IPS-20b (cell line): ENCODE results near the gene PHACTR2.

Source experiments
- H3K27ac ChIP-seq: one replicate; pipeline ENCODE4 v1.5.1; 2013; ENCODE audit warnings: low read length
- H3K27me3 ChIP-seq: 2 replicates; pipeline ENCODE4 v1.6.1; 2013; ENCODE audit warnings: mild to moderate bottlenecking, low read length, inconsistent platforms; ENCODE audit not compliant: insufficient read depth
- H3K36me3 ChIP-seq: 2 replicates; pipeline ENCODE4 v1.6.1; 2013; ENCODE audit warnings: low read depth, mild to moderate bottlenecking, inconsistent platforms, low read length, moderate library complexity; ENCODE audit not compliant: insufficient read depth
- H3K4me1 ChIP-seq: 2 replicates; pipeline ENCODE4 v1.6.1; 2013; ENCODE audit warnings: mild to moderate bottlenecking, control low read depth, inconsistent platforms, low read length, moderate library complexity; ENCODE audit not compliant: insufficient read depth
- H3K4me3 ChIP-seq: 2 replicates; pipeline ENCODE4 v1.5.1; 2013; ENCODE audit warnings: mild to moderate bottlenecking, low read length, inconsistent platforms
- H3K9ac ChIP-seq: 2 replicates; pipeline ENCODE4 v1.6.1; 2013; ENCODE audit warnings: low read depth, mild to moderate bottlenecking, inconsistent platforms, low read length, moderate library complexity
- H3K9me3 ChIP-seq: 2 replicates; pipeline ENCODE4 v1.6.1; 2013; ENCODE audit warnings: mild to moderate bottlenecking, low read depth, low read length, inconsistent platforms; ENCODE audit not compliant: insufficient read depth

The PHACTR2 gene

GRCh38 chr6:143745166-143746133 is 67.7 kb downstream of the PHACTR2 start:
- H3K4me3 ChIP-seq: peak overlapping the region; percentile 3; the same call in 1 of the 2 replicates
- no peaks in the 10 kb centered on the region for H3K27me3 ChIP-seq
- peak overlapping the region; percentile 87 for H3K27ac ChIP-seq
- peaks cover 70% of the 10 kb centered on the region for H3K4me1 ChIP-seq
- no peaks in the 10 kb centered on the region for H3K36me3 ChIP-seq
- H3K9ac ChIP-seq: peak overlapping the region; percentile 45; the same call in 1 of the 2 replicates
- no peaks in the 10 kb centered on the region for H3K9me3 ChIP-seq

DNA sequence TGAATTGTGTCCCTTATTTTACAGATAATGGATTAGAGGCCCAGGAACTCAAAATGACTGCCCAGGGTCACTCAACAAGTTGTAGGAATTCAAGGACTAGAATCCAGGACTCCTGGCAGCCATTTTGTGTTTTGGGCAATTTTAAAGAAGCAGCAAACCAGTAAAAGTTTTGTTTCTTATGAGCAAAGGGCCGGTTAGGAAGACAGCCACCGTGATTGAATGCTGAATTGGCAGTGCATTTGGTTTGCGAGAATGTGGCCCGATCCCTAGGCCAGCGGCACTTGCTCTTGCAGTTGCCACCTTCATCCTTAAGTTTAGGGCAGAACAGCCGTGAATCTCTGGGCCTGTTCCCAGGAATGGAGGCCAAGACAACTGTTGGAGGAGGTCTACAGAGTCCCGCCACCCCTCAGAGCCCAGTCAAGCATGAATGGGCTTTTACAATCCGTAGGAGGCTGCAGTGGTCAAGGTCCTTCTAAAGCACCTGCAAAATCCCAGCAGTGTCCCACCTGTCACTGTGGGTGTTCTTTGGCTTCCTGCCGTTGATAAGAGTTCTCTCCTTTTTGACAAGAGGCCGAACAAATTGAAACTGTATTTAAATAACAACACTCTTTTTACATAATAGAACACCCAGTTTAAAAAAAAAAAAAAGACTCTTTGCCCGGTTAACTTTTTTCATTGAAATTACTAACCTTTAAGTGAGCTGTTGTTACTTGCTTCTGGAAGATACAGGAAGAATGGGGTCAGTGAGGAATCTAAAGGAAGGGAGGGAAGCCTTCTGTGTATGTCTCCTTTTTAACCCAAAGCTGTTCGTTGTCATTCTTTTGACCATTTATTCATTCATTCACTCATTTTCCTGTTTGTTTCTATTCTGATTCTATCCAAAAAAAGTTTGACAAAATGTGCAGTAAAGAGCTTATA is 68.7 kb downstream of the PHACTR2 start:
- no peaks in the 10 kb centered on the region for H3K36me3 ChIP-seq
- H3K9ac ChIP-seq: peak overlapping the region; percentile 49; the same call in 1 of the 2 replicates
- H3K4me3 ChIP-seq: peak overlapping the region; percentile 38
- no peaks in the 10 kb centered on the region for H3K27me3 ChIP-seq
- peak overlapping the region; percentile 87 for H3K27ac ChIP-seq
- peaks cover 80% of the 10 kb centered on the region for H3K4me1 ChIP-seq
- no peaks in the 10 kb centered on the region for H3K9me3 ChIP-seq

GRCh38 chr6:143747347-143747842 is 69.6 kb downstream of the PHACTR2 start:
- no peaks in the 10 kb centered on the region for H3K36me3 ChIP-seq
- peak overlapping the region; percentile 49; the same call in 1 of the 2 replicates for H3K9ac ChIP-seq
- peak overlapping the region; percentile 38 for H3K4me3 ChIP-seq
- no peaks in the 10 kb centered on the region for H3K27me3 ChIP-seq
- H3K27ac ChIP-seq: peak overlapping the region; percentile 12
- H3K4me1 ChIP-seq: peaks cover 80% of the 10 kb centered on the region
- no peaks in the 10 kb centered on the region for H3K9me3 ChIP-seq

DNA sequence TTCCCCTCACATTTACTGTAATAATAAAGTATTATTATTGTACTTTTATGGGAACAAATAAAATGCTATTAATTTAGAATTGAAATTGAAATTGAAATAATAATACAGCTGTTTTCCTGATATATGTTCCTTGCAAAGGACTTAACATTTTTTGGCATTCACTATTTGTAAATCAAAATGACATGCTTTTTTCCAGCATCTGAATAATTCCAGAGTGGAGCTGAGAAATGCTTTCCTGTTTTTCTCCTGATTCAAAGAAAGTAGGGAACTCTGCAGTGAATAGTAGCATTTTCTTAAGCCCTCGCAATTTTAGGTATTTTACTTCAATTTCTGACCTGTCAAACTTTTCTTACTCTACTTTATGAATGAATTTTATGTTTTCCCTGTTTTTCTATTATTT is 72.1 kb downstream of the PHACTR2 start:
- Histone ChIP-seq H3K27me3 (no peaks in the 10 kb centered on the region), H3K9me3 (no peaks in the 10 kb centered on the region), H3K9ac (peak overlapping the region; percentile 19; the same call in 1 of the 2 replicates), H3K4me1 (peaks cover 64% of the 10 kb centered on the region), H3K27ac (no peak overlapping the region), H3K36me3 (peaks cover 8% of the 10 kb centered on the region), H3K4me3 (no peak overlapping the region)

DNA sequence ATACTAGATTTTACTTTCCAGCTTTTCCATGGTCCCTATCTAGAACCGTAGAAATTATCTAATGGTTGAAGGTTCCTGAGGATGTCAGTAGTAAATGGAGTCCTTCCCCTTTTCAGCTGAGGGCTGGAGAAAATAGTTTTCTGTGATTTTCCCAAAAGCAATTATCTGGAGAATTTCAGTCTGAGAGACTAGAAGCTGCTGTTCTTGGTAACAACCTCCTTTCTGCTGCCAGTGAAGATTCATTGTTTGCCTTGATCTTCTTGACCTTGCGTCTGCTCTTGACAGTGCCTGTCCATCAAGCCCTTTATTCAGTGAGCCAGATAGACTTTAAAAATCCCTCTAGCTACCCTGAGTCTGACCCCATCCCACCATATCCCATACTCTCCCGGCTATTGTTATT is 73.1 kb downstream of the PHACTR2 start:
- peak overlapping the region; percentile 38 for H3K27ac ChIP-seq
- H3K4me1 ChIP-seq: peaks cover 55% of the 10 kb centered on the region
- H3K36me3 ChIP-seq: peaks cover 16% of the 10 kb centered on the region
- no peaks in the 10 kb centered on the region for H3K27me3 ChIP-seq
- H3K9ac ChIP-seq: peak overlapping the region; percentile 6; the same call in 1 of the 2 replicates
- H3K4me3 ChIP-seq: no peak overlapping the region
- H3K9me3 ChIP-seq: no peaks in the 10 kb centered on the region

DNA sequence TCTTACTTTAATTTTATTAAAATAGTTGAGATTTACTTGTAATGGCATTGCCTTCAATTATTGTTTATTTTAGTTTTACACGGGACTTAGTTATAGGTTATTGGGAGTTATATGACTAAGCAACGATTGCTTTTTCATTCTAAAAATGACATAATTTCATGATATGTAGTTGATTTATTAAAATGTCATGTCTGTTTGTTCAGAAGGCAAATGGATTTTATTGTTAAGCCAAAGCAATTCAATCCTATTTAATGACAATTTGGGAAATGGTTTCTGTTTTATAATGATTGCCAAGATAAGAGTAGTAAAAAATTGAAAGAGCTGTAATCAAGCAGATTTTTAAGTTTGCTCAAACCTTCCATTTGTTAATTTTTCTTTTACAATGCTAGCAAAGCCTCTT is 74.7 kb downstream of the PHACTR2 start:
- Histone ChIP-seq H3K9me3 (no peaks in the 10 kb centered on the region), H3K4me3 (no peak overlapping the region), H3K9ac (no peak overlapping the region), H3K27me3 (no peaks in the 10 kb centered on the region), H3K36me3 (peaks cover 24% of the 10 kb centered on the region), H3K4me1 (peaks cover 41% of the 10 kb centered on the region), H3K27ac (no peak overlapping the region)

- Histone ChIP-seq H3K27ac (peak overlapping the region; percentile 11), H3K36me3 (peaks cover 30% of the 10 kb centered on the region), H3K9ac (no peak overlapping the region), H3K27me3 (no peaks in the 10 kb centered on the region), H3K4me1 (peaks cover 30% of the 10 kb centered on the region), H3K9me3 (no peaks in the 10 kb centered on the region), H3K4me3 (no peak overlapping the region)
Measured at GRCh38 chr6:143753678-143754077, 75.9 kb downstream of the PHACTR2 start.

- no peak overlapping the region for H3K9ac ChIP-seq
- peaks cover 25% of the 10 kb centered on the region for H3K4me1 ChIP-seq
- no peaks in the 10 kb centered on the region for H3K27me3 ChIP-seq
- no peaks in the 10 kb centered on the region for H3K9me3 ChIP-seq
- no peak overlapping the region for H3K27ac ChIP-seq
- H3K4me3 ChIP-seq: no peak overlapping the region
- H3K36me3 ChIP-seq: peaks cover 30% of the 10 kb centered on the region
Measured at GRCh38 chr6:143754204-143754603, 76.4 kb downstream of the PHACTR2 start.

DNA sequence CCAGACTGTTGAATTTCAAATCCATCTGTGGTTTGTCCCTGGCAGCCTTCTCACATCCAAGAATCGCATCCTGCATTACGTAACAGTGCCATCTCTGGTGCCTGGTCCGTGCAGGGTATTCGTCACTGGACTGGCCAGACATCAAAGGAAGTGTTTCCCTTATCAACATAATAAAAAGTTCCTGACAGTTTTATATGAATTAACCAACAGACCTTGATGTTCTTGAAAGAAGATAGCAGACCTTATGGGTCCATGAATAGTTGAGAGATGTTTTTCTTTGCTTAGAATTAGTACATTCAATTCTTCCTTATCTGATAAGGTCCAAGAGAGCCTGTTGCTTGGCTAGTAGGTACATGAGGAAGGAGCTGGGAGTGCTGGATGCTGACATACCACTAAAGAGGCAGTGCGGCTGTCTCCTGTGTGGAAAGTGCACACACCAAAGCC is 77.6 kb downstream of the PHACTR2 start:
- Histone ChIP-seq H3K4me1 (peaks cover 15% of the 10 kb centered on the region; the same call in 1 of the 2 replicates), H3K27me3 (no peaks in the 10 kb centered on the region), H3K9me3 (no peaks in the 10 kb centered on the region), H3K4me3 (no peak overlapping the region), H3K36me3 (peaks cover 30% of the 10 kb centered on the region), H3K27ac (no peak overlapping the region), H3K9ac (no peak overlapping the region)

GRCh38 chr6:143757346-143757832 is 79.6 kb downstream of the PHACTR2 start:
- H3K27ac ChIP-seq: no peak overlapping the region
- H3K9me3 ChIP-seq: no peaks in the 10 kb centered on the region
- no peak overlapping the region for H3K4me3 ChIP-seq
- H3K27me3 ChIP-seq: no peaks in the 10 kb centered on the region
- H3K9ac ChIP-seq: no peak overlapping the region
- peaks cover 4% of the 10 kb centered on the region; the same call in 1 of the 2 replicates for H3K4me1 ChIP-seq
- H3K36me3 ChIP-seq: peaks cover 38% of the 10 kb centered on the region

DNA sequence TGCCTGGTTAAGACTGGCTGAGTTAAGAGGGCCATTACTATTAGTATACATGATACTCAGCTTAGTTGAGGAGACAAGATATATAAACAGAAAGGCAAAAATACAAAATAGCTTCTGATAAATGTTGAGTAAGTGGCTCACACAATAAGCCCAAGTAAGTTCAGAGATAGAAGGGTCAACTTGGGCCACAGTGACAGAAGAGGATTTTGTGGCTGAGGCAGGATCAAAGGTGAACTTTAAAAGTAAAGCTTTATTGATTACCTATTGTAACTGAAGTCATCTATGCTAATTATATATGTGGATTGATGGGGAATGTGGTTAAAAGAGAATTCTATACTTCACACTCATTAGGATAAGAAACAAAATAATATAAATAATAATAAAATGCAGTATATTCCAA is 80.8 kb downstream of the PHACTR2 start:
- H3K27me3 ChIP-seq: no peaks in the 10 kb centered on the region
- H3K4me1 ChIP-seq: no peaks in the 10 kb centered on the region
- no peak overlapping the region for H3K27ac ChIP-seq
- H3K9me3 ChIP-seq: no peaks in the 10 kb centered on the region
- no peak overlapping the region for H3K9ac ChIP-seq
- peaks cover 40% of the 10 kb centered on the region for H3K36me3 ChIP-seq
- no peak overlapping the region for H3K4me3 ChIP-seq
